Stimulated activated CD4-positive, alpha-beta T cell treated with anti-CD3 and anti-CD28 coated beads, Interleukin-15, amount 100 ng/mL, for 24 hours (primary cell): ENCODE measurements around the gene DYNC2H1.
A peak's percentile ranks its signal among the peaks of the same experiment; 100 is the strongest.

Source experiments
- DNase-seq: peaks from one replicate; pipeline ENCODE4 v3.0.0-alpha.2; 2020

The DYNC2H1 gene

DNA sequence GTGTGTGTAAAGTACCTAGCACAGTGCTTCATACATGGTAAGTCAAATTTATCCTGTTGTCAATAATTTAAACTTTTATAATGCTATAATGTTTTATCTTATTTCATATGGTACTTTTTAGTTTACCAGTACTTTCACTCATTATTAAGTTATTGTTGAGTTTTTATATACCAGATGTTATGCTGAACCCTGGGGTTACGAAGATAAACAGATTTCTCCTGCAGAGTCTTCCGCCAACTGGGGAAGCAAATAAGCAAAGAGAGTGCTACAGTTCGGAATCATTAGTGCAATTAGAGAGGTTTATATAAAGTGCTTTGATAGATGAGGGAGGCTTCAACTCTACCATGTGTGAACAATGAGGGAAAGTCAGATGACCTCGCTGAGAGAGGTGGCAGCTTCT, 362.3 kb downstream of the DYNC2H1 start:
- DNase-seq = no peak

DNA sequence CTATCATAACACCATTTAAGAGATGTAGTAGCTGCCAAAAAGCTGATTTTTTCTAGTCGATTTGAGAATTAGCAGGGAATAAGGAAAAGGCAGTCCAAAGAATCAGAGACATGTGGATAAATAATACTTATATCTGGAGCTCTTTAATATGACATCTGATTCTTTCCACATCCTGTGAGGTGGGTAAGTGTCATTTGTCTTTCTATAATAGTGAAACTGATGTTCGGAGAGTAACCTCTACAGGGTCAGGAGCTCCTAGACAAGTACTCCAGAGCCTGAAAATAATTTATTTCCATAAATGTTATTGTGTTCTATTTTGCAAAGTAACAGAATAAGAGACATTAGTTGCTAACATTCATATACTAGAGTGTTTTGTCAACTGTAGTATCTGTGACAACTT, 367.6 kb downstream of the DYNC2H1 start:
- DNase-seq = no peak

DNA sequence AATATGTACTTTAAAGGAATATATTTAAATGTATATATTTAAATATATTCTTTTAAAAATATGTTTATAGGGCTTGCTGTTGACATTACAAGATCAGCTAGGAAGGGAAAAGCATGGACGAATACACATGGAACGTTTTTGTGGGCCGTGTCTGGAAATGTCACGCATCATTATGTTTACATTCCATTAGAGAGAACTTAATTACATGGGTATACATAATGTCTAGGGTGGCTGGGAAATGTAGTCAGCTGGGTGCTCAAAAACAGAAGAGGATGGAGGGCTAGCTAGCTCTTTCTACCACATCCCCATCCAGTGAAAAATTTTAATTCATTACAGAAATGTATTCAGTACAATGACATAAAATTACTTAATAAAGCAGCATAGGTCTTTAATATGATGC, 371.2 kb downstream of the DYNC2H1 start:
- DNase-seq = no peak

DNA sequence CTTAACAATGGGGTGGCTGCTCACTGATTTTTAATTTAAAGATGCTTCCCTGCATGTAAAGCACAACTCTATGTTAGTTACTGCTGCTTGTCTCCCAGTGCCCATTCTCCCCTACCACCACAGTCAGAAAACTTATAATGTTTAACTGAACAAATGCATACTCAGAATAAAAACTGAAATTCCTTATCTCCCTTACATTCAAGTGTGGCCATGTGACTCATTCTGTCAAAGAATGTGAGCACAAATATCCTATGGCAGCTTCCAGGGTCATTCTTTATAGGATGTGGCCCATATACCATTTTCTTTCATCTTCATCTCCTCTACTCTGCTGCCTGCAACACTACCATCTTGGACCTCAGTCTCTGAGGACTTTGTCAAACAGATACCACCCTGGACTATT, 374.8 kb downstream of the DYNC2H1 start:
- DNase-seq = no peak

DNA sequence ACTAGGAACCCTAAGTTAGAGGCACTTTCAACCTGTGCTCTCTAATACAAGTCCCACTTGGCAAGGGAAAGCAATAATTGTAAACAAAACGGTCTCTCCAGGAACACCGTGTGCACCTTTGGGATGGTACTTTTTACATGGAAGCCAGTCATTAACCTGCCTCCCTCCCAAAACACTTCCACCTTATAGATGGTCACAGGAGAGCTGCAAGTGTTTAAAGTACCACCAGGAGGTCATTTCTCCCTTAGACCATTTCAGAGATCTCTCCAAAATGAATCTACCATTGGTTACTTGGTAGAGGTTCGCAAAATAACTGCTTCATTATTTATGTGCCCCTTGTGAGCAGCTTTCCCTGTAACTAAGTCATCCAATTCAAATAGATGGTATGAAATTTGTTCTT, 375.3 kb downstream of the DYNC2H1 start:
- DNase-seq = no peak

DNA sequence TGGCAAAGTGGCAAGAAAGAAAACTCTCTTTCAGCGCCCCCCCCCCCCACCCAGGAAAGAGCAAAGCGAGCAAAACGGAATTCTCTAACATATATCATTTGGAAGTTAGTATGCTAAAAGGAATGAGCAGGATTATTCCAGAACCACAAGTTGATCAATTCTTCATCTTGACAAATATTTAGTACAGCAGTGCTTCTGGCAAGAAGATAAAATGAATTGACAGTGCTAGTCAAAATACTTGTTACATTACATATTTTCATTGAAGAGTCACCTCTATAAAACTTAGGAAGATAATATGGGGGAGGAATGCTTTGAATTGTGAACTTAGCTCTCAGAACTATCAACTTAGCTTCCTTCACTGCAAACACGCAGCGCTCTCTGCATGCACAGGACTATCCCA, 377.4 kb downstream of the DYNC2H1 start:
- DNase-seq = no peak

DNA sequence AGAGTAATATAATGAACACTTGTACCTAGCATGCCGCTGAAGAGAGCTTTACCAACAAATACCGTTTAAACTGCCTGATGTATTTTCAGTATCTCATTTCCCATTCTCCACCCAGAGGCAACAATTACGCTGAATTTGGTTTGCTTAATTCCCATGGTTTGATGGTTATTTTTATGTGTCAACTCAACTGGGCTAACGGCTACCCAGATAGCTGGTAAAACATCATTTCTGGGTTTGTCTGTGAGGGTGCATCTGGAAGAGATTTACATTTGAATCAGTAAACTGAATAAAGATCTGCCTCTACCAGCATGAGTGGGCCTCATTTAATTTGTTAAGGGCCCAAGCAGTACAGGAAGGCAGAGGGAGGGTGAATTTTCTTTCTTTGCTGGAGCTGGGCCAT, 377.9 kb downstream of the DYNC2H1 start:
- no peak for DNase-seq

DNA sequence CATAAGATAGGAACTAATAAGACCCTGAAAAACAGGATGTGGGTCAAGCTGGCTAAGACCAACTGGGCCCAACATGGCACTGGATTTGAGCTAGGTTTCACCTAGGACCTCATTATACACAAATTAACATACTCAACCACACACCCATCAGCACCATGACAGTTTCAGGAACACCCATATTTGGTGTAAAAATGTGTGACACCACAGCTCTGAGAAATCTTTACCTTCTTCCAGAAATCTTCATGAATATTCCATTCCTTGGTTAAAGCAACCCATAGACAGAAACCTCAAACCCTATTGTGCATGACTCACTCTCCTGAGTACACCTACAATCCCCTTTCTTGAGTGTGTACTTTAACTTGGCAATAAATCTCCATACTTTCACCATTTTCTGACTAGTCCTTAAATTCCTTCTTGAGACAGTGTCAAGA, 378.8 kb downstream of the DYNC2H1 start:
- peak; percentile 2 for DNase-seq

DNA sequence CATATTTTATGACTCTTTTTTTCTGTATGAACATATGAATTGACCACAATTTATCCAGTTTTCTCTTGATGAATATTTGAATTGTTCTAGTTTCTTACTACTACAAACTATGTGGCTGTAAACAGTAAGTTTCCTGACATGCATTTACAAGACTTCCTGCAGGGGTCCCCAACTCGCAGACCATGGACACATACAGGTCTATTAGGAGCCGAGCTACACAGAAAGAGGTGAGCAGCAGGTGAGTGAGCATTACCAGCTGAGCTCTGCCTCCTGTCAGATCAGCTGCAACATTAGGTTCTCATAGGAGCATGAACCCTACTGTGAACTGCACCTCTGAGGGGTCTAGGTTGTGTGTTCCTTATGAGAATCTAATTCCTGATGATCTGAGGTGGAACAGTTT, 379.4 kb downstream of the DYNC2H1 start:
- no peak for DNase-seq

DNA sequence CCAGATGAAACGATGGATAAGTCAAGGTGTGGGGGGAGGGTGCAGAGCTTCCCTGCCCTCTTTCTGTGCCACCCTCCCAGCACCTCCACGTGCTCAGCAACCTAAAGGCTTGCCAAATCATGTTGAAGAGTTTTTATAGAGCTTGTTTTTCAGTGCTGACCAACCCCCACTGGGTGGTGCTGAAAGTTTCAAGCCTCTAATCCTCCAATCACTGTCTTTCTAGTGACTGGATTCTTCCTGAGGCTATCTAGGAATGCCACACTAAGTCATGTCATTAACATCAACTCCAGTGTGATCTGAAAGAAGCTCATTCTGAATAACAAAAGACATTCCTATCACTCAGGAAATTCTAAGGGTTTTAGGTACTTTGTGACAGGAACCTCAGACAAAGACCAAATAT, 382.6 kb downstream of the DYNC2H1 start:
- DNase-seq = no peak

DNA sequence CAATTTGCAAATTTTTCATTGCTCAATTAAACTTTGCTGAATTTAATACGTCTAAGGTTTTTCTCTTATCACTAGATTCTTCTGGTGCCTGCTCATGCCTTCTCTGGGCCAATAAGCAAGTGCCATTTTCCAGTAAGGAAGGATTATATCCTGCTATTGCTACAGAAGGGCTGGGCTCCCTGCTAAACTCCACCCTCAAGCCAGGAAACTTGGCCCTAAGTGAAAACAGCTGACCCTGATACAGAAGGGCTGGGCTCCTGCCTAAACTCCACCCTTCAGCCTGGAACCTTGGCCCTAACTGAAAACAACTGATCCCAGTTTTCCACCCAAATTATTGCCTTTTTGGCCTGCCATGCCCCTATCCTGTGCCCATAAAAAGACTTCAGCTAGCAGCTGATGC, 385.3 kb downstream of the DYNC2H1 start:
- DNase-seq = no peak

DNA sequence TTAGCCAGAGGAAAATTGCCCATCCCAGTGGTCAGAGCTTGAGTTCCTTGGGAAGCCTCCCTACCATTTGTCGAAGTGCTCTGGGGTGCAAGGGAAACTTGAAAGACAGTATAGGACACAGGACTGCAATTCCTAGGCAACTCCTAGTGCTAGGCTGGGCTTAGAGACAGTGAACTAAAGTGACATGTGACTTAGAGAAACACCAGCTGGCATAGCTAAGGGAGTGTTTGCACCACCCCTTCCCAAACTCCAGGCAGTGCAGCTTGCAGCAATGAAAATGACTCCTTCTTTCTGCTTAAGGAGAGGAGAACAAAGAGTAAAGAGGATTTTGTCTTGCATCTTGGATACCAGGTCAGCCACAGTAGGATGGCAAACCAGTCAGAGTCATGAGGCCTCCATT, 388.0 kb downstream of the DYNC2H1 start:
- DNase-seq = no peak

DNA sequence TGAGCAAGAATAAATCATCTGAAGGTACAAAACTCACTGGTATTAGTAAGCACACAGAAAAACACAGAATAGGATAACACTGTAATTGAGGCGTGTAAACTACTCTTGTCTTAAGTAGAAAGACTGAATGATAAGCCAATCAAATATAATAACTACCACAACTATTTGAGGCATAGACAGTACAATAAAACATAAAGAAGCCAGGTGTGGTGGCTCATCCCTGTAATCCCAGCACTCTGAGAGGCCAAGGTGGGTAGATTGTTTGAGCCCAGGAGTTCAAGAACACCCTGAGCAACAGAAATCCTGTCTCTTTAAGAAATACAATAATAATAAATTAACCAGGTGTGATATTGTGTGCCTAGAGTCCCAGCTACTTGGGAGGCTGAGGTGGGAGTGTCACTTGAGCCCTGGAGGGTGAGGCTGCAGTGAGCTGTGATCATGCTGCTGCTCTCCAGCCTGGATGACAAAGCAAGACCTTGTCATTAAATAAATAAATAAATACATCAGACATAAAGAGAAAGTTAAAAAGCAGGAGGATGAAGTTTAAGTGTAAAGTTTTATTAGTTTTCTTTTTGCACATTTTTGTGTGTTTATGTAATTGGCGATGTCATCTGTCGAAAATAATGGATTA, 390.6 kb downstream of the DYNC2H1 start:
- no peak for DNase-seq

DNA sequence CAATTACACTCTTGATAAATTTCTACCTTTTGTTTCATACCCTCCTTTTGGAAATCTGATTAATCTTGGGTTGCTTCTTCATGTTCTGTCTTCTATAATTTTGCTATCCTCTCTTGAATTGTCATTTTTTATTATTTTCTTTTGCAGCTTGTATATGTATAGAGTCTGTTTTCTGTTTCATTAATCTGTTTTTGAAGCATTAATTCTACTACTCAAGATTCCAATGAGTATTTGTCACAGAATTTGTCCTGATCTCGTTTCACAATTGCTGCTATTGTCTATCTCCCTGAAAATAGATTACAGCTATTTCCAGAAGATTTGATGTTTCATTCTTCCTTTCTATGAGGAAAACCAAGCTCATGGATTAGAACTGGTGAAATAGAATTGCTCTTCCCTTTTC, 406.1 kb downstream of the DYNC2H1 start:
- DNase-seq = no peak

DNA sequence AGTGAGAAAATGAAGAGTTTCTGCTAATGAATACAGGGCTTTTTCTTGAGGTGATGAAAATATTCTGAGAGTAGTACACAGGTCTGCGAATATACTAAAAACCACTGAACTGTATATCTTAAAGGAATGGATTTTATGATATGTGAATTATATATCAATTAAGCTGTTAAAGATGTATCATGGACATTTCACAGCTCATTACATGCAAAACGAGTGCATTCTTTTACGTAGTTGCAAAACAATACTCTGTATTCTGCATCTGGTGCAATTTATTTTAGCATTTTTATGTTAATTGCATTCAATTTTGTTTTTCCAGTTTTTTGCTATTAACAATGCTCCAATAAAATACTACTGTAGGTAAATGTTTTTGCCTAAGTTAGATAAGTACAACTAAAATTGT, 411.6 kb downstream of the DYNC2H1 start:
- DNase-seq = no peak

DNA sequence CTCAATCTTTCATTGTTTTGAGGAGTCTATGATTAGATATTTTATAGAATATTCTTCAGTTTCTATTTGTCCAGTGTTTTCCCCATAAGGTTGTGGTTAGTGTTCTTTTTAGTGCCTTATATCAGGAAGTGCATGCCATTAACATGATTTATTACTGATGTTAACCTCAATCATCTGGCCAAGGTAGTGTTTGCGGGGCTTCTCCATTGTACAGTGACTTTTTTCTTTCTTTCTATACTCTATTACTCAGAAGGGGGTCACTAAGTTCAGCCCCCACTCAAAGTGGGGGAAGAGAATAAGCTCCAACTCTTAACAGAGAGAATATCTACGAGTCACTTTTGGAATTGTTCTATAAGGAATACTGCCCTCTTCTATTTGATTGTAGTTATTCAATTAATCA, 415.8 kb downstream of the DYNC2H1 start:
- DNase-seq = no peak

DNA sequence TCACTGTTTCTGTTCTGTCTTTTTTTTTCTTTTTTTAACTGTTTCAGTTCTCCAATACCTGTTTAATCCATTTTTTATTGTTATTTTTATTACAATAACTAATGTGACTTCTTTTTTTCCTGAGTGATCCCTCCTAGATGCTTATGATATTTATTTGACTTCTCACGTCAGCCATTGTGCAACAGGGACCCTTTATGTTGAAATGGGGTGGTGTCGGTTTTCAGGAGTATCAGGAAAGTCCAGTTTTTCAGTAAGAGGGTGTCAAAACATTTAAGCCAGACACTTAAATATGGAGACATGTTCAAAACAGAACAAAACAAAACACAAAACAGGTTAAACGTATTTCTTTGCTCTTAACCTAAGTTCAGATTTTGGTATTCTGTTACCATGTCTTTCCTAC, 418.8 kb downstream of the DYNC2H1 start:
- DNase-seq = no peak

DNA sequence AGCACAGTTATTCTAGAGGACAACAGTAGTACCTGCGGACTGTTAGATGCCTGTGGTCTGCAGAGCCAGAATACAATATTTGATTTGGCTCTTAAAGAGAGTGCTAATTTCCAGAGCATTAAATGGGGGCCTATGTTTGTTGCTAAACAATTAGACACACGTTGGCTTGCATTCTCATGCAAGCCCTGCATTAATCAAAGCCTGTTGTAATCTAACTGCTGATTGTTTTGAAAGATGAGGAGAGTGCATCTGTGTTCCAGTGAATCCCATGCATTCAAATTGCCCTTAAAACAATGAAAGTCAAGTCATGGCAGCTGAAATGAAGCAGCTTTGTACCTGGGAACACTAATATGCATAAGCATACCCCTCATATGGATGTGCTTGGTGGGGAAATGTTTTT, 419.4 kb downstream of the DYNC2H1 start:
- DNase-seq = no peak

DNA sequence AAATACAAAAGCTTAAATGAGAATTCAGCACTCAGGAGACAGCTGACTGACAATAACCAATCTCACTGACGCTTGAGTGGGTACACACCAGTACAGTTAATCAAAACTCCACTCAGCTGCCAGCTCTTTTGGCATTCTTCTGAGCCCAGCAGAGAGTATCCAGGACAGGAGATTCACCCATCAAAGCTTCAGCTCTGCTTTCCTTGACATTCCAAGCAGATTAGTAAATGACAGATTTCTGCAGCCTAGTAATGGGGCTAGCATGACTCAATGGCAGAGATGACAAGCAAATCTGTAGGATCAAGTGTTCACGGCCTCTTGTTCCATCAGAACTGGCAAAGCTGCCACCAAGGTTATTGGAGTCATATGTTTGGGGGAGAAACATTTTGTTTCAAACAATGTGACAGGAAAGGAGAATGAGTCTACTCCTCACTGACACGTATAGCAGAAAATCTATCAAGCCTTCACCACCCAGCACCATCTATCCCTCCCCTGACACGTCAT, 420.0 kb downstream of the DYNC2H1 start:
- no peak for DNase-seq
